OCI-LY1 (cell line): Measurements from ENCODE around the gene AXIN1.

ENCODE experiments used
- H2AFZ ChIP-seq: fragments of 200-600 bp; sonication (generic), shearing (Covaris generic); 2 replicates; pipeline ENCODE4 v1.6.0; 2014; ENCODE audit warnings: antibody characterized with exemption, mild to moderate bottlenecking, low read length
- H3F3A ChIP-seq: fragments of 200-600 bp; sonication (generic), shearing (Covaris generic); 2 replicates; pipeline ENCODE4 v1.6.0; 2014; ENCODE audit warnings: mild to moderate bottlenecking, antibody characterized with exemption, low read length, moderate library complexity; ENCODE audit not compliant: insufficient read depth
- H3K27ac ChIP-seq: fragments of 200-600 bp; sonication (generic); 2 replicates; pipeline ENCODE4 v1.5.1; 2014; ENCODE audit warnings: low read length, mixed run types, mild to moderate bottlenecking, low read depth; ENCODE audit not compliant: poor library complexity, severe bottlenecking
- H3K27me3 ChIP-seq: fragments of 200-600 bp; sonication (generic); 2 replicates; pipeline ENCODE4 v1.6.0; 2014; ENCODE audit warnings: antibody characterized with exemption, mild to moderate bottlenecking, low read length, moderate library complexity; ENCODE audit not compliant: insufficient read depth
- H3K36me3 ChIP-seq: fragments of 200-600 bp; sonication (generic); 2 replicates; pipeline ENCODE4 v1.6.1; 2014; ENCODE audit warnings: mild to moderate bottlenecking, antibody characterized with exemption, low read length, moderate library complexity, mixed read lengths; ENCODE audit not compliant: insufficient read depth
- H3K4me1 ChIP-seq: fragments of 200-600 bp; sonication (generic); 2 replicates; pipeline ENCODE4 v1.5.1; 2014; ENCODE audit warnings: mild to moderate bottlenecking, low read length, moderate library complexity; ENCODE audit not compliant: insufficient read depth, severe bottlenecking
- H3K4me2 ChIP-seq: fragments of 200-600 bp; sonication (generic), shearing (Covaris generic); 2 replicates; pipeline ENCODE4 v1.6.1; 2014; ENCODE audit warnings: low read length
- H3K4me3 ChIP-seq: fragments of 200-600 bp; sonication (generic); 2 replicates; pipeline ENCODE4 v1.5.1; 2014; ENCODE audit warnings: low read length, low read depth, mild to moderate bottlenecking, mixed read lengths; ENCODE audit not compliant: poor library complexity, severe bottlenecking
- H3K79me2 ChIP-seq: fragments of 200-600 bp; shearing (Covaris generic); 2 replicates; pipeline ENCODE4 v1.6.1; 2016; ENCODE audit warnings: mixed run types, low read length, mixed read lengths; ENCODE audit not compliant: insufficient read depth
- H3K9ac ChIP-seq: fragments of 200-600 bp; sonication (generic), shearing (Covaris generic); 2 replicates; pipeline ENCODE4 v1.6.1; 2014; ENCODE audit warnings: mild to moderate bottlenecking, low read length, mixed read lengths
- H3K9me2 ChIP-seq: fragments of 200-600 bp; sonication (generic), shearing (Covaris generic); 2 replicates; pipeline ENCODE4 v1.6.1; 2014; ENCODE audit warnings: low read depth, mild to moderate bottlenecking, low read length, mixed read lengths
- H3K9me3 ChIP-seq: fragments of 200-600 bp; shearing (Covaris generic); 2 replicates; pipeline ENCODE4 v1.6.1; 2014; ENCODE audit warnings: low read length, mixed read lengths
- H4K20me1 ChIP-seq: fragments of 200-600 bp; sonication (generic), shearing (Covaris generic); 2 replicates; pipeline ENCODE4 v1.6.0; 2016; ENCODE audit warnings: mild to moderate bottlenecking, low read length; ENCODE audit not compliant: insufficient read depth
- CTCF ChIP-seq: fragments of 200-600 bp; sonication (generic), shearing (Covaris generic); IDR thresholded peaks from 2 replicates; pipeline ENCODE4 v1.5.1; 2017; ENCODE audit warnings: mild to moderate bottlenecking, antibody characterized with exemption, low read length, moderate library complexity, mixed read lengths
- EZH2 ChIP-seq: fragments of 200-600 bp; sonication (generic), shearing (Covaris generic); IDR thresholded peaks from 2 replicates; pipeline ENCODE4 v1.8.0; 2017; ENCODE audit warnings: borderline replicate concordance, mixed run types, mild to moderate bottlenecking, antibody characterized with exemption, low read length, moderate library complexity, mixed read lengths

AXIN1 gene

DNA sequence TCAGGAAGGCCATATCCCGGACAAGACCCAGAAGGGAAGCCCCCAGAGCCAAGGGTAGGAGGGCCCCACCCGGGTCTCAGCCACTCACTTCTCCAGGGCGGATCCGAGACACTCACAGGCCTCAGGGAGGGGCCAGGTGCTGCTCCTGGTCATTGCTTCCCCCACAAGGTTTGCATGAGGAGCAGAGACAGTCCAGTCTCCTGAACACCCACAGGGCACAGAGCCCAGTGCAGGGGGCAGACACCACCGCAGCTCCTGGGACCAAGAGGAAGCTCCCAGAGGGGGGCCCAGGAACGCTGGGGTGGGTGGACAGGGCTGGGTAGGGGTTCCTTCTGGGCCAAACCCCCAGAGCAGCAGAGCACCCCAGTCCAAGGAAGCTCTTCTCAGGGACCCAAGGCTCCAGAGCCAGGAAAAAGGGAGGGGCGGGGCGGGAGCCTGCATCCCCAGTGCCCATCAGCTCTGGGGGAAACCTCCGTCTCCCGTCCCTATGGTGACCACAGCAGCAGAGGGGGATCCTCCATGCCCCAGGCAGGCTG, 18.5 kb upstream of the AXIN1 start:
- Histone ChIP-seq H3K4me3 (peak overlapping the region; percentile 62), H3K4me1 (peaks cover 16% of the 10 kb centered on the region), H3F3A (no peaks in the 10 kb centered on the region), H3K79me2 (no peaks in the 10 kb centered on the region), H3K27ac (peak overlapping the region; percentile 48), H3K9me2 (no peaks in the 10 kb centered on the region), H2AFZ (no peak overlapping the region), H3K36me3 (peaks cover 58% of the 10 kb centered on the region), H3K9ac (peak overlapping the region; percentile 52), H3K4me2 (peak overlapping the region; percentile 62), H3K9me3 (no peaks in the 10 kb centered on the region), H4K20me1 (no peaks in the 10 kb centered on the region), H3K27me3 (no peaks in the 10 kb centered on the region)
- TF ChIP-seq CTCF (no peak), EZH2 (no peak)

DNA sequence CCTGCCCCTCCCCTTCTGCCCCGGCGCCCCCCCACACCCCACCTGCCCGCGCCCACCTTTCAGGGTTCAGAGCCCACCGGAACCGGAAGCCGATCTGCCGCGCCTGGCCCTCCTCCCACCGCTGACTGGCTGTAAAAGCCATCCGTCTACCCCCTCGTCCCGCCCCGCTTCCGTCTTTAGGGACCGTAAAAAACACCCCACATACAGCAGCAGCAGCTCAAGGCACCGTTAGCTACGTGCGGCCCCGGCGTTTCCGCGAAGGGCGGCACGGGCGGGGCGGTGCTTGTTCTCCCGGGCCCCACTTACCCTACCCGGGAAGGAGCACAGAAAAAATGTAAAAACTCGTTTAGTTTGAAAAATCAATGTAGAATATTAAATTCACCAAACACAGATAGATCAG, 17.9 kb upstream of the AXIN1 start, which contains the start of gene MRPL28:
MRPL28 (minus strand) TSS at position 96 of the 400 bp plus-strand sequence. CDS start 320 bp downstream, outside the sequence.
- H3K9me3 ChIP-seq = no peaks in the 10 kb centered on the region
- H3K36me3 ChIP-seq = peaks cover 56% of the 10 kb centered on the region
- H3K27ac ChIP-seq = peak within 1 kb of the TSS; percentile 48
- H3K4me3 ChIP-seq = peak within 1 kb of the TSS; percentile 62
- peaks cover 16% of the 10 kb centered on the region for H3K4me1 ChIP-seq
- H3K9ac ChIP-seq = peak within 1 kb of the TSS; percentile 75
- H3K4me2 ChIP-seq = peak within 1 kb of the TSS; percentile 97
- no peak for TF ChIP-seq CTCF
- no peak for TF ChIP-seq EZH2
- H2AFZ ChIP-seq = no peak within 1 kb of the TSS
- no peaks in the 10 kb centered on the region for H3F3A ChIP-seq
- H3K79me2 ChIP-seq = no peaks in the 10 kb centered on the region
- no peaks in the 10 kb centered on the region for H3K27me3 ChIP-seq
- H4K20me1 ChIP-seq = no peaks in the 10 kb centered on the region
- no peaks in the 10 kb centered on the region for H3K9me2 ChIP-seq

DNA sequence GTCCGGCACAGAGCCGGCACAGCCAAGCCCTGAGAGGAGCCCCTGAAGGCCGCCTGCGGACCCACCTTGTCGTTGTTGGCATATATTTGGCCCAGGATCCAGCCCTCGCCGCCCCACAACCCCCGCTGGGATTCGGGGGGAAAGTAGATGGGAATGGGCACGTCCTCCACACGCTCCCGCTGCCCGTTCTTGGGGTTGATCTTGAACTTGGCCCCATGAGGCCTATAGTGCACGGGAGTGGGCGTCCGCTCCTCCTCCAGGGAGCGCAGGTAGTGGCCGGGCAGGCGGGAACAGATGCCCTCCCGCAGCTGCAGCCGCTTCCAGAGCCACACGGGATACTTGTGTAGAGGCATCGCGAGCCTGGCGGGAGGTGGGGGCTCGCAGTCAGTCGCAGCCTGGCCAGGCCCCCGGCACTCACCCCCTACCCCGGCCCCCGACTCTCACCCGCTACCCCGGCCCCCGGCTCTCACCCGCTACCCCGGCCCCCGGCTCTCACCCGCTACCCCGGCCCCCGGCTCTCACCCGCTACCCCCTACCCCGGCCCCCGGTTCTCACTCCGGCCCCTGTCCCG, 17.4 kb upstream of the AXIN1 start:
- TF ChIP-seq CTCF (no peak), EZH2 (no peak)
- peak overlapping the region; percentile 62 for H3K4me3 ChIP-seq

More for the DNA sequence above, 17.4 kb upstream of the AXIN1 start:
- no peaks in the 10 kb centered on the region for H3K27me3 ChIP-seq
- H3K36me3 ChIP-seq = peaks cover 56% of the 10 kb centered on the region
- no peak overlapping the region for H2AFZ ChIP-seq
- H3K9me2 ChIP-seq = no peaks in the 10 kb centered on the region
- H3K79me2 ChIP-seq = no peaks in the 10 kb centered on the region
- peak overlapping the region; percentile 97 for H3K4me2 ChIP-seq
- no peaks in the 10 kb centered on the region for H3K9me3 ChIP-seq
- no peak overlapping the region for H3K27ac ChIP-seq
- H3F3A ChIP-seq = no peaks in the 10 kb centered on the region
- peak overlapping the region; percentile 75 for H3K9ac ChIP-seq
- H4K20me1 ChIP-seq = no peaks in the 10 kb centered on the region
- H3K4me1 ChIP-seq = peaks cover 16% of the 10 kb centered on the region
